HEK293T (cell line): ENCODE data around the gene ERBB4.

Source experiments
- BHLHE40 ChIP-seq: fragments of 450-650 bp; IDR thresholded peaks from 2 replicates; pipeline ENCODE4 v1.6.1; 2016; ENCODE audit warnings: mild to moderate bottlenecking, moderate library complexity, borderline replicate concordance
- CTBP1 ChIP-seq: fragments of 450-650 bp; IDR thresholded peaks from 2 replicates; pipeline ENCODE4 v1.6.1; 2016; ENCODE audit warnings: borderline replicate concordance
- ELF4 ChIP-seq: fragments of 450-650 bp; IDR thresholded peaks from 2 replicates; pipeline ENCODE4 v1.6.1; 2017; ENCODE audit warnings: antibody characterized with exemption
- FOXA1 ChIP-seq: fragments of 450-650 bp; IDR thresholded peaks from 2 replicates; pipeline ENCODE4 v1.6.1; 2016; ENCODE audit warnings: mild to moderate bottlenecking
- FOXM1 ChIP-seq: fragments of 450-650 bp; IDR thresholded peaks from 2 replicates; pipeline ENCODE4 v1.6.1; 2017; ENCODE audit warnings: mild to moderate bottlenecking, borderline replicate concordance
- HDGF ChIP-seq: fragments of 450-650 bp; IDR thresholded peaks from 2 replicates; pipeline ENCODE4 v1.6.1; 2017; ENCODE audit warnings: antibody characterized with exemption, borderline replicate concordance
- L3MBTL2 ChIP-seq: fragments of 450-650 bp; conservative IDR thresholded peaks from 2 replicates; pipeline ENCODE4 v1.6.1; 2016; ENCODE audit warnings: mild to moderate bottlenecking
- NFRKB ChIP-seq: fragments of 450-650 bp; IDR thresholded peaks from 2 replicates; pipeline ENCODE4 v1.6.1; 2016; ENCODE audit warnings: mild to moderate bottlenecking, moderate library complexity
- SP1 ChIP-seq: fragments of 450-650 bp; IDR thresholded peaks from 2 replicates; pipeline ENCODE4 v1.6.1; 2017
- SUZ12 ChIP-seq: fragments of 450-650 bp; IDR thresholded peaks from 2 replicates; pipeline ENCODE4 v1.6.1; 2016; ENCODE audit warnings: mild to moderate bottlenecking
- TARDBP ChIP-seq: fragments of 450-650 bp; IDR thresholded peaks from 2 replicates; pipeline ENCODE4 v1.6.1; 2016
- ZNF384 ChIP-seq: fragments of 450-650 bp; IDR thresholded peaks from 2 replicates; pipeline ENCODE4 v1.6.1; 2016

GRCh38 chr2:211373203-211373602 is 1165.4 kb downstream of the ERBB4 start:
- TF ChIP-seq TARDBP (no peak), SUZ12 (no peak), FOXM1 (no peak), ELF4 (no peak), SP1 (no peak), NFRKB (no peak), L3MBTL2 (no peak), BHLHE40 (no peak), FOXA1 (no peak), ZNF384 (no peak), CTBP1 (no peak), HDGF (no peak)
